ENCODE data around the gene P3R3URF.
"Not testable (repeated sequence)": the region's sequence is repeated elsewhere in the genome, so short reads cannot be mapped to it uniquely, and the experiment has no call there.

DNA sequence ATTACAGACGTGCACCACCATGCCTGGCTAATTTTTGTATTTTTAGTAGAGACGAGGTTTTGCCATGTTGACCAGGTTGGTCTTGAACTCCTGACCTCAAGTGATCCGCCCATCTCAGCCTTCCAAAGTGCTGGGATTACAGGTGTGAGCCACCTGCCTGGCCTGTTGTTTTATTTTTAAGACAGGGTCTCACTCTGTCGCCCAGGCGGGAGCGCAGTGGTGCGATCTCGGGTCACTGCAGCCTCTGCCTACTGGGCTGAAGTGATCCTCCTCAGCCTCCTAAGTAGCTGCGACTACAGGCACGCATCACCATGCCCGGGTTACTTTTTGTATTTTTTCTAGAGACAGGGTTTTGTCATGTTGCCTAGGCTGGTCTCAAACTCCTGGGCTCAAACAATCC is 46.8 kb upstream of the P3R3URF start:
- TF ChIP-seq, protein P1, sequence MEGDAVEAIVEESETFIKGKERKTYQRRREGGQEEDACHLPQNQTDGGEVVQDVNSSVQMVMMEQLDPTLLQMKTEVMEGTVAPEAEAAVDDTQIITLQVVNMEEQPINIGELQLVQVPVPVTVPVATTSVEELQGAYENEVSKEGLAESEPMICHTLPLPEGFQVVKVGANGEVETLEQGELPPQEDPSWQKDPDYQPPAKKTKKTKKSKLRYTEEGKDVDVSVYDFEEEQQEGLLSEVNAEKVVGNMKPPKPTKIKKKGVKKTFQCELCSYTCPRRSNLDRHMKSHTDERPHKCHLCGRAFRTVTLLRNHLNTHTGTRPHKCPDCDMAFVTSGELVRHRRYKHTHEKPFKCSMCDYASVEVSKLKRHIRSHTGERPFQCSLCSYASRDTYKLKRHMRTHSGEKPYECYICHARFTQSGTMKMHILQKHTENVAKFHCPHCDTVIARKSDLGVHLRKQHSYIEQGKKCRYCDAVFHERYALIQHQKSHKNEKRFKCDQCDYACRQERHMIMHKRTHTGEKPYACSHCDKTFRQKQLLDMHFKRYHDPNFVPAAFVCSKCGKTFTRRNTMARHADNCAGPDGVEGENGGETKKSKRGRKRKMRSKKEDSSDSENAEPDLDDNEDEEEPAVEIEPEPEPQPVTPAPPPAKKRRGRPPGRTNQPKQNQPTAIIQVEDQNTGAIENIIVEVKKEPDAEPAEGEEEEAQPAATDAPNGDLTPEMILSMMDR (tag by site-specific recombination; IDR thresholded peaks at IDR 0.05) = not testable (repeated sequence)
- TF ChIP-seq ZNF558 (tag by site-specific recombination; IDR thresholded peaks at IDR 0.05); ZNF621 (tag by site-specific recombination; IDR thresholded peaks at IDR 0.05); ZNF354C (tag by site-specific recombination; IDR thresholded peaks at IDR 0.05; ENCODE audit: borderline replicate concordance, low read depth); ZNF76 (tag by site-specific recombination; IDR thresholded peaks at IDR 0.05; ENCODE audit: borderline replicate concordance, low read depth); MYNN (tag by site-specific recombination; IDR thresholded peaks at IDR 0.05; ENCODE audit: borderline replicate concordance); FEZF1 (tag by site-specific recombination; IDR thresholded peaks at IDR 0.05); KLF10 (tag by site-specific recombination; IDR thresholded peaks at IDR 0.05); ZNF175 (tag by site-specific recombination; IDR thresholded peaks at IDR 0.05): not testable (repeated sequence)
- TF ChIP-seq, protein P2, sequence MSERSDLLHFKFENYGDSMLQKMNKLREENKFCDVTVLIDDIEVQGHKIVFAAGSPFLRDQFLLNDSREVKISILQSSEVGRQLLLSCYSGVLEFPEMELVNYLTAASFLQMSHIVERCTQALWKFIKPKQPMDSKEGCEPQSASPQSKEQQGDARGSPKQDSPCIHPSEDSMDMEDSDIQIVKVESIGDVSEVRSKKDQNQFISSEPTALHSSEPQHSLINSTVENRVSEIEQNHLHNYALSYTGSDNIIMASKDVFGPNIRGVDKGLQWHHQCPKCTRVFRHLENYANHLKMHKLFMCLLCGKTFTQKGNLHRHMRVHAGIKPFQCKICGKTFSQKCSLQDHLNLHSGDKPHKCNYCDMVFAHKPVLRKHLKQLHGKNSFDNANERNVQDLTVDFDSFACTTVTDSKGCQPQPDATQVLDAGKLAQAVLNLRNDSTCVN (tag by site-specific recombination; optimal IDR thresholded peaks at IDR 0.05) = not testable (repeated sequence)
